ENCODE measurements around the gene ST7L. TPM values are rescaled to one million over a fixed set of nuclear protein-coding genes. Genes with fewer than 3 reads are reported as not detected.

ST7L gene
- total RNA-seq, 1 experiment from 2014 or later: 18.0 TPM

DNA sequence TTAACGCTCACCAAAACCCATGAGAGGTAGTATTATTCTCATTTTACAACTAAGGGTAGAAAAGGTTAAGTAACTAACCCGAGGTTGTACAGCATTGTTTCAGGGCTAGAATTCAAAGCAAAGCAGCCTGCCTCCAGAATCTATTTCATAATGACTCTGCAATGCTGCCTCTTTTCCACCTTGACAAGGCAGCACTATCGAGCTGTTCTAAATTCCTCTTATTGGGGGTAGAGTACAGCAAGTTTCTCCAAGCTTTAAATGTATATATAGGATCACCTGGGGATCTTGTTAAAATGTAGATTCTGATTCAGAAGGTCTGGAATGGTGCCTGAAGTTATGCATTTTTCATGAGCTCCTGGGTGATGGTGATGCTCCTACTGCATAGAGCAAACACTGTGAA is 80.1 kb downstream of the ST7L start (continued):
- TF ChIP-seq, protein P1, sequence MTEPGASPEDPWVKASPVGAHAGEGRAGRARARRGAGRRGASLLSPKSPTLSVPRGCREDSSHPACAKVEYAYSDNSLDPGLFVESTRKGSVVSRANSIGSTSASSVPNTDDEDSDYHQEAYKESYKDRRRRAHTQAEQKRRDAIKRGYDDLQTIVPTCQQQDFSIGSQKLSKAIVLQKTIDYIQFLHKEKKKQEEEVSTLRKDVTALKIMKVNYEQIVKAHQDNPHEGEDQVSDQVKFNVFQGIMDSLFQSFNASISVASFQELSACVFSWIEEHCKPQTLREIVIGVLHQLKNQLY (CRISPR knock-in tag; IDR thresholded peaks at IDR 0.05): no peak
- TF ChIP-seq RORB (CRISPR knock-in tag; IDR thresholded peaks at IDR 0.05) (no peak), ZNF416 (CRISPR knock-in tag; IDR thresholded peaks at IDR 0.05) (no peak), CTCF (IDR thresholded peaks at IDR 0.05) (no peak), SMAD3 (CRISPR knock-in tag; IDR thresholded peaks at IDR 0.05; ENCODE audit: borderline replicate concordance) (no peak), ZNF396 (CRISPR knock-in tag; IDR thresholded peaks at IDR 0.05; ENCODE audit: borderline replicate concordance) (no peak), OVOL2 (CRISPR knock-in tag; IDR thresholded peaks at IDR 0.05; ENCODE audit: borderline replicate concordance) (no peak), NFE2L1 (CRISPR knock-in tag; IDR thresholded peaks at IDR 0.05) (no peak)
- TF ChIP-seq, protein P2, sequence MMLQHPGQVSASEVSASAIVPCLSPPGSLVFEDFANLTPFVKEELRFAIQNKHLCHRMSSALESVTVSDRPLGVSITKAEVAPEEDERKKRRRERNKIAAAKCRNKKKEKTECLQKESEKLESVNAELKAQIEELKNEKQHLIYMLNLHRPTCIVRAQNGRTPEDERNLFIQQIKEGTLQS (CRISPR knock-in tag; conservative IDR thresholded peaks at IDR 0.05): no peak
- TF ChIP-seq, protein P3, sequence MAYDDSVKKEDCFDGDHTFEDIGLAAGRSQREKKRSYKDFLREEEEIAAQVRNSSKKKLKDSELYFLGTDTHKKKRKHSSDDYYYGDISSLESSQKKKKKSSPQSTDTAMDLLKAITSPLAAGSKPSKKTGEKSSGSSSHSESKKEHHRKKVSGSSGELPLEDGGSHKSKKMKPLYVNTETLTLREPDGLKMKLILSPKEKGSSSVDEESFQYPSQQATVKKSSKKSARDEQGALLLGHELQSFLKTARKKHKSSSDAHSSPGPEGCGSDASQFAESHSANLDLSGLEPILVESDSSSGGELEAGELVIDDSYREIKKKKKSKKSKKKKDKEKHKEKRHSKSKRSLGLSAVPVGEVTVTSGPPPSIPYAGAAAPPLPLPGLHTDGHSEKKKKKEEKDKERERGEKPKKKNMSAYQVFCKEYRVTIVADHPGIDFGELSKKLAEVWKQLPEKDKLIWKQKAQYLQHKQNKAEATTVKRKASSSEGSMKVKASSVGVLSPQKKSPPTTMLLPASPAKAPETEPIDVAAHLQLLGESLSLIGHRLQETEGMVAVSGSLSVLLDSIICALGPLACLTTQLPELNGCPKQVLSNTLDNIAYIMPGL (CRISPR knock-in tag; IDR thresholded peaks at IDR 0.05): no peak

DNA sequence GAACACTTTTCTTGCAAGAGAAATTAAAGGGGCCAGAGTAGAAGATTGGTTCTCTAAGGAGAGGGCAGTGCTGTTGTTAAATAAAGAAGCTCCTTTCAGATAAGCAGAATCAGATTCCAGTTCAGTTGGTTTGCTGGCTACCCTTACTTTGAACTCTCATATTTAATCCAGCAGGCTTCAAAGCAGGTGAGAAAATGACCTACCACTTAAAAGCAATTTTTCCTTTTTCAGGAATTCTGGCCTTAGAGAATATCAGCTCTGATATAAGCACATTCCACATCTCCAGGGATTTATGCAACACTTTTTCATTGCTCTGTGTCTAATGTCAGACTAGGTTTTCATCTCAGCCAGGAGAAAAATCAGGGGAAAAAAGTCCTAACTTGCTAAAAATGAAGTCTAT is 81.5 kb downstream of the ST7L start:
- no peak overlapping the region for H3K27ac Mint-ChIP-seq
- H3K27me3 Mint-ChIP-seq (ENCODE audit: low read depth): no peaks in the 10 kb centered on the region
- CTCF ChIA-PET: no interaction called here
- no peaks in the 10 kb centered on the region for H3K9me3 Mint-ChIP-seq
- POLR2A ChIA-PET: no interaction called here
- no peaks in the 10 kb centered on the region for H3K4me1 Mint-ChIP-seq
- DNase-seq (ENCODE audit: low spot score) (no peak), ATAC-seq (no peak)
- H3K36me3 Mint-ChIP-seq: no peaks in the 10 kb centered on the region
- no peak overlapping the region for H3K4me3 Mint-ChIP-seq
- TF ChIP-seq ZNF532 (CRISPR knock-in tag; IDR thresholded peaks at IDR 0.05; ENCODE audit: borderline replicate concordance) (no peak), NR1H2 (CRISPR knock-in tag; IDR thresholded peaks at IDR 0.05) (no peak), TEAD1 (CRISPR knock-in tag; IDR thresholded peaks at IDR 0.05) (no peak), USF2 (CRISPR knock-in tag; IDR thresholded peaks at IDR 0.05) (no peak), JAZF1 (CRISPR knock-in tag; IDR thresholded peaks at IDR 0.05) (no peak), NR3C1 (CRISPR knock-in tag; conservative IDR thresholded peaks at IDR 0.05; ENCODE audit: low read depth) (no peak), NFE2L1 (CRISPR knock-in tag; IDR thresholded peaks at IDR 0.05) (no peak), EMX1 (CRISPR knock-in tag; IDR thresholded peaks at IDR 0.05) (no peak), FOXP1 (CRISPR knock-in tag; IDR thresholded peaks at IDR 0.05; ENCODE audit: borderline replicate concordance) (no peak), ZNF416 (CRISPR knock-in tag; IDR thresholded peaks at IDR 0.05) (no peak), ZNF232 (CRISPR knock-in tag; IDR thresholded peaks at IDR 0.05) (no peak), ATF1 (CRISPR knock-in tag; IDR thresholded peaks at IDR 0.05) (no peak), NR2C2 (CRISPR knock-in tag; IDR thresholded peaks at IDR 0.05) (no peak), ZNF121 (CRISPR knock-in tag; IDR thresholded peaks at IDR 0.05) (no peak), ZNF423 (CRISPR knock-in tag; IDR thresholded peaks at IDR 0.05) (no peak), PRRX2 (CRISPR knock-in tag; IDR thresholded peaks at IDR 0.05) (no peak)
- TF ChIP-seq, protein P2 (CRISPR knock-in tag; conservative IDR thresholded peaks at IDR 0.05): no peak
- TF ChIP-seq, protein P4, sequence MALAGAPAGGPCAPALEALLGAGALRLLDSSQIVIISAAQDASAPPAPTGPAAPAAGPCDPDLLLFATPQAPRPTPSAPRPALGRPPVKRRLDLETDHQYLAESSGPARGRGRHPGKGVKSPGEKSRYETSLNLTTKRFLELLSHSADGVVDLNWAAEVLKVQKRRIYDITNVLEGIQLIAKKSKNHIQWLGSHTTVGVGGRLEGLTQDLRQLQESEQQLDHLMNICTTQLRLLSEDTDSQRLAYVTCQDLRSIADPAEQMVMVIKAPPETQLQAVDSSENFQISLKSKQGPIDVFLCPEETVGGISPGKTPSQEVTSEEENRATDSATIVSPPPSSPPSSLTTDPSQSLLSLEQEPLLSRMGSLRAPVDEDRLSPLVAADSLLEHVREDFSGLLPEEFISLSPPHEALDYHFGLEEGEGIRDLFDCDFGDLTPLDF (CRISPR knock-in tag; IDR thresholded peaks at IDR 0.05): no peak
- TF ChIP-seq, protein P5, sequence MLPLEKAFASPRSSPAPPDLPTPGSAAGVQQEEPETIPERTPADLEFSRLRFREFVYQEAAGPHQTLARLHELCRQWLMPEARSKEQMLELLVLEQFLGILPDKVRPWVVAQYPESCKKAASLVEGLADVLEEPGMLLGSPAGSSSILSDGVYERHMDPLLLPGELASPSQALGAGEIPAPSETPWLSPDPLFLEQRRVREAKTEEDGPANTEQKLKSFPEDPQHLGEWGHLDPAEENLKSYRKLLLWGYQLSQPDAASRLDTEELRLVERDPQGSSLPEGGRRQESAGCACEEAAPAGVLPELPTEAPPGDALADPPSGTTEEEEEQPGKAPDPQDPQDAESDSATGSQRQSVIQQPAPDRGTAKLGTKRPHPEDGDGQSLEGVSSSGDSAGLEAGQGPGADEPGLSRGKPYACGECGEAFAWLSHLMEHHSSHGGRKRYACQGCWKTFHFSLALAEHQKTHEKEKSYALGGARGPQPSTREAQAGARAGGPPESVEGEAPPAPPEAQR (CRISPR knock-in tag; IDR thresholded peaks at IDR 0.05): no peak

All from WTC11 (cell line).